Stimulated activated CD8-positive, alpha-beta memory T cell treated with anti-CD3 and anti-CD28 coated beads, Interleukin-7, amount 100 ng/mL, for 48 hours (primary cell): Measurements from ENCODE around the gene PTPRF.

ENCODE experiments used
- DNase-seq, 2 donors: peaks; one replicate each; pipeline ENCODE4 v3.0.0-alpha.2; 2020; ENCODE audit warnings: low read depth in 1 of 2; ENCODE audit errors: extremely low read depth in 1 of 2

PTPRF gene

GRCh38 chr1:43550598-43551246 is 20.0 kb downstream of the PTPRF start:
- DNase-seq, result no peak

- no peak for DNase-seq
These were observed 20.8 kb downstream of the PTPRF start for GRCh38 chr1:43551396-43551888.

GRCh38 chr1:43552059-43552742 is 21.5 kb downstream of the PTPRF start:
- no peak for DNase-seq

- DNase-seq, result no peak
These were observed 22.1 kb downstream of the PTPRF start for GRCh38 chr1:43552813-43553212.

- DNase-seq, result no peak
These were observed 23.8 kb downstream of the PTPRF start for GRCh38 chr1:43554444-43554992.

- DNase-seq, result no peak
These were observed 26.1 kb downstream of the PTPRF start for GRCh38 chr1:43556782-43557181.

- no peak for DNase-seq
These were observed 27.1 kb downstream of the PTPRF start for GRCh38 chr1:43557744-43558245.

GRCh38 chr1:43558346-43558841 is 27.7 kb downstream of the PTPRF start:
- DNase-seq, result no peak

GRCh38 chr1:43559714-43560113 is 29.0 kb downstream of the PTPRF start:
- no peak for DNase-seq

GRCh38 chr1:43560286-43560685 is 29.6 kb downstream of the PTPRF start:
- DNase-seq, result no peak

GRCh38 chr1:43563876-43564539 is 33.3 kb downstream of the PTPRF start:
- no peak for DNase-seq

- no peak for DNase-seq
These were observed 34.1 kb downstream of the PTPRF start for GRCh38 chr1:43564551-43565348.

- DNase-seq, result peak; percentile 23 to 31
These were observed 35.1 kb downstream of the PTPRF start for GRCh38 chr1:43565600-43566360.

GRCh38 chr1:43566382-43567044 is 35.8 kb downstream of the PTPRF start:
- no peak for DNase-seq

- no peak for DNase-seq
These were observed 38.5 kb downstream of the PTPRF start for GRCh38 chr1:43569175-43569574.

GRCh38 chr1:43570277-43570676 is 39.6 kb downstream of the PTPRF start:
- DNase-seq, result no peak

GRCh38 chr1:43570715-43571114 is 40.0 kb downstream of the PTPRF start:
- no peak for DNase-seq

GRCh38 chr1:43572084-43572483 is 41.4 kb downstream of the PTPRF start:
- no peak for DNase-seq

GRCh38 chr1:43572538-43572937 is 41.9 kb downstream of the PTPRF start:
- DNase-seq, result no peak
